CD4-positive, CD25-positive, alpha-beta regulatory T cell (primary cell): ENCODE results near the gene ITPRIPL2. TPM values are rescaled to one million over a fixed set of nuclear protein-coding genes. Genes with fewer than 3 reads are reported as not detected.

Experiments
- ATAC-seq, 2 donors: fragments of 150-1000 bp; cut with Tn5 transposase; one replicate each; pipeline ENCODE4 v1.10.0; 2021; ENCODE audit warnings: low read depth in 2 of 2, moderate number of reproducible peaks in 2 of 2, moderate library complexity in 1 of 2
- DNase-seq, 3 donors: peaks; one replicate each; pipeline versions ENCODE4 v3.0.0 to v3.0.0-alpha.2; 2012 to 2022; ENCODE audit warnings: mixed read lengths in 1 of 3
- H3K27ac ChIP-seq: one replicate; pipeline ENCODE4 v1.7.0; 2013; ENCODE audit warnings: mild to moderate bottlenecking, low read length; ENCODE audit not compliant: insufficient read depth, poor library complexity, severe bottlenecking
- H3K27me3 ChIP-seq: one replicate; pipeline ENCODE4 v1.7.0; 2013; ENCODE audit warnings: low read length; ENCODE audit not compliant: control insufficient read depth, insufficient read depth
- H3K36me3 ChIP-seq: one replicate; pipeline ENCODE4 v1.7.0; 2013; ENCODE audit warnings: mild to moderate bottlenecking, low read length, moderate library complexity; ENCODE audit not compliant: control insufficient read depth, insufficient read depth
- H3K4me1 ChIP-seq: 2 replicates; pipeline ENCODE4 v1.7.0; 2013; ENCODE audit warnings: mild to moderate bottlenecking, low read length; ENCODE audit not compliant: insufficient read depth, control insufficient read depth, poor library complexity, severe bottlenecking
- H3K4me3 ChIP-seq: one replicate; pipeline ENCODE4 v1.7.0; 2013; ENCODE audit warnings: low read depth, mild to moderate bottlenecking, low read length, moderate library complexity
- H3K9me3 ChIP-seq, 2 experiments: 1 replicate in 1 of 2; 2 replicates in 1 of 2; pipeline ENCODE4 v1.7.0; 2013; ENCODE audit warnings: low read length in 2 of 2, mild to moderate bottlenecking in 1 of 2, moderate library complexity in 1 of 2; ENCODE audit not compliant: control insufficient read depth in 2 of 2
- H3K27ac Mint-ChIP-seq, 3 donors: one replicate each; pipeline ENCODE4 v1.8.0; 2020 to 2022; ENCODE audit warnings: mild to moderate bottlenecking in 3 of 3, mixed read lengths in 3 of 3, moderate library complexity in 2 of 3
- H3K27me3 Mint-ChIP-seq: one replicate; pipeline ENCODE4 v1.8.0; 2022; ENCODE audit warnings: mild to moderate bottlenecking, mixed read lengths
- H3K36me3 Mint-ChIP-seq: one replicate; pipeline ENCODE4 v1.8.0; 2020; ENCODE audit warnings: mixed read lengths
- H3K4me1 Mint-ChIP-seq, 4 donors: one replicate each; pipeline ENCODE4 v1.8.0; 2020 to 2022; ENCODE audit warnings: mixed read lengths in 4 of 4, mild to moderate bottlenecking in 1 of 4
- H3K4me3 Mint-ChIP-seq, 4 donors: one replicate each; pipeline ENCODE4 v1.8.0; 2020 to 2022; ENCODE audit warnings: mild to moderate bottlenecking in 4 of 4, mixed read lengths in 4 of 4, moderate library complexity in 3 of 4
- H3K9me3 Mint-ChIP-seq, 7 donors: one replicate each; pipeline ENCODE4 v1.8.0; 2020 to 2022; ENCODE audit warnings: mixed read lengths in 7 of 7, mild to moderate bottlenecking in 3 of 7, moderate library complexity in 2 of 7
- polyA plus RNA-seq, 4 donors: library from polyadenylated mRNA; unstranded; fragments of 300-500 nt; fragmentation: Illumina TruSeq; gene quantifications; one replicate each; pipeline ENCODE4 v1.2.3, GENCODE V29; 2021
- total RNA-seq: library from RNA; stranded (reverse); gene quantifications from one replicate; pipeline ENCODE4 v1.2.3, GENCODE V29; 2022

The ITPRIPL2 gene
- total and polyA plus RNA-seq, 5 donors from 2014 or later: 0.15 to 1.1 (median 0.19) TPM; not detected in 1

GRCh38 chr16:19116711-19117449, 3.1 kb downstream of the ITPRIPL2 start:
- H3K36me3 ChIP-seq: no peaks in the 10 kb centered on the region
- no peak overlapping the region for H3K4me3 ChIP-seq
- H3K36me3 Mint-ChIP-seq: no peaks in the 10 kb centered on the region
- H3K4me1 Mint-ChIP-seq: peaks cover 0 to 13% (median 6%) of the 10 kb centered on the region in 4 donors
- no peaks in the 10 kb centered on the region for H3K4me1 ChIP-seq
- no peak overlapping the region for H3K27ac ChIP-seq
- H3K9me3 Mint-ChIP-seq: peaks cover 0 to 2% (median 0%) of the 10 kb centered on the region in 7 donors
- H3K4me3 Mint-ChIP-seq: no peak overlapping the region
- peaks cover 29% of the 10 kb centered on the region for H3K27me3 Mint-ChIP-seq
- peak overlapping the region in 2 of 3 donors; percentile 51 to 76 for H3K27ac Mint-ChIP-seq
- H3K9me3 ChIP-seq: no peaks in the 10 kb centered on the region
- peaks cover 7% of the 10 kb centered on the region for H3K27me3 ChIP-seq
- DNase-seq (no peak), ATAC-seq (no peak)

- Histone ChIP-seq H3K9me3 (no peaks in the 10 kb centered on the region), H3K27ac (no peak overlapping the region), H3K36me3 (no peaks in the 10 kb centered on the region), H3K27me3 (peaks cover 6% of the 10 kb centered on the region), H3K4me1 (no peaks in the 10 kb centered on the region), H3K4me3 (peak overlapping the region; percentile 26)
- H3K9me3 Mint-ChIP-seq: peaks cover 0 to 2% (median 0%) of the 10 kb centered on the region in 7 donors
- peak overlapping the region in 1 of 4 donors; percentile 52 for H3K4me3 Mint-ChIP-seq
- H3K36me3 Mint-ChIP-seq: no peaks in the 10 kb centered on the region
- peaks cover 25% of the 10 kb centered on the region for H3K27me3 Mint-ChIP-seq
- peaks cover 0 to 13% (median 6%) of the 10 kb centered on the region in 4 donors for H3K4me1 Mint-ChIP-seq
- H3K27ac Mint-ChIP-seq: peak overlapping the region in 1 of 3 donors; percentile 86
- DNase-seq: no peak
- no peak for ATAC-seq
Measured at GRCh38 chr16:19118938-19119431, 5.2 kb downstream of the ITPRIPL2 start.

- Histone ChIP-seq H3K27ac (no peak overlapping the region), H3K9me3 (no peaks in the 10 kb centered on the region), H3K4me3 (no peak overlapping the region), H3K36me3 (no peaks in the 10 kb centered on the region), H3K27me3 (peaks cover 6% of the 10 kb centered on the region), H3K4me1 (no peaks in the 10 kb centered on the region)
- Mint-ChIP-seq H3K4me1 (peaks cover 0 to 13% (median 6%) of the 10 kb centered on the region in 4 donors), H3K36me3 (no peaks in the 10 kb centered on the region), H3K27ac (no peak overlapping the region), H3K27me3 (peaks cover 25% of the 10 kb centered on the region), H3K4me3 (no peak overlapping the region), H3K9me3 (peaks cover 0 to 2% (median 0%) of the 10 kb centered on the region in 7 donors)
- ATAC-seq (no peak), DNase-seq (no peak)
Measured at GRCh38 chr16:19119564-19119963, 5.8 kb downstream of the ITPRIPL2 start.

- Histone ChIP-seq H3K27me3 (no peaks in the 10 kb centered on the region), H3K4me1 (no peaks in the 10 kb centered on the region), H3K9me3 (no peaks in the 10 kb centered on the region), H3K27ac (no peak overlapping the region), H3K36me3 (no peaks in the 10 kb centered on the region), H3K4me3 (no peak overlapping the region)
- ATAC-seq (no peak), DNase-seq (no peak)
- H3K36me3 Mint-ChIP-seq: no peaks in the 10 kb centered on the region
- H3K4me3 Mint-ChIP-seq: no peak overlapping the region
- H3K27me3 Mint-ChIP-seq: peaks cover 6% of the 10 kb centered on the region
- peaks cover 0 to 6% (median 5%) of the 10 kb centered on the region in 4 donors for H3K4me1 Mint-ChIP-seq
- peaks cover 0 to 2% (median 0%) of the 10 kb centered on the region in 7 donors for H3K9me3 Mint-ChIP-seq
- peak overlapping the region in 1 of 3 donors; percentile 89 for H3K27ac Mint-ChIP-seq
Measured at GRCh38 chr16:19123535-19124178, 9.9 kb downstream of the ITPRIPL2 start.

- Histone ChIP-seq H3K4me3 (no peak overlapping the region), H3K36me3 (no peaks in the 10 kb centered on the region), H3K9me3 (no peaks in the 10 kb centered on the region), H3K27ac (no peak overlapping the region), H3K4me1 (no peaks in the 10 kb centered on the region), H3K27me3 (no peaks in the 10 kb centered on the region)
- DNase-seq (no peak), ATAC-seq (no peak)
- H3K4me3 Mint-ChIP-seq: no peak overlapping the region
- H3K27ac Mint-ChIP-seq: no peak overlapping the region
- peaks cover 0 to 9% (median 7%) of the 10 kb centered on the region in 4 donors for H3K4me1 Mint-ChIP-seq
- H3K27me3 Mint-ChIP-seq: no peaks in the 10 kb centered on the region
- no peaks in the 10 kb centered on the region for H3K36me3 Mint-ChIP-seq
- peaks cover 0 to 2% (median 0%) of the 10 kb centered on the region in 7 donors for H3K9me3 Mint-ChIP-seq
Measured at GRCh38 chr16:19126300-19126699, 12.5 kb downstream of the ITPRIPL2 start.

- no peaks in the 10 kb centered on the region for H3K27me3 ChIP-seq
- no peak overlapping the region for H3K27ac Mint-ChIP-seq
- no peak for DNase-seq
- H3K4me1 ChIP-seq: no peaks in the 10 kb centered on the region
- no peaks in the 10 kb centered on the region for H3K36me3 Mint-ChIP-seq
- no peak overlapping the region for H3K27ac ChIP-seq
- peaks cover 0 to 2% (median 0%) of the 10 kb centered on the region in 7 donors for H3K9me3 Mint-ChIP-seq
- H3K27me3 Mint-ChIP-seq: no peaks in the 10 kb centered on the region
- no peak for ATAC-seq
- H3K4me1 Mint-ChIP-seq: peaks cover 0 to 9% (median 8%) of the 10 kb centered on the region in 4 donors
- no peak overlapping the region for H3K4me3 Mint-ChIP-seq
- no peaks in the 10 kb centered on the region for H3K36me3 ChIP-seq
- no peak overlapping the region for H3K4me3 ChIP-seq
- no peaks in the 10 kb centered on the region for H3K9me3 ChIP-seq
Measured at GRCh38 chr16:19127205-19127604, 13.4 kb downstream of the ITPRIPL2 start.

- no peak overlapping the region for H3K27ac Mint-ChIP-seq
- no peak for ATAC-seq
- no peak for DNase-seq
- no peak overlapping the region for H3K4me3 ChIP-seq
- H3K27me3 ChIP-seq: no peaks in the 10 kb centered on the region
- H3K4me3 Mint-ChIP-seq: no peak overlapping the region
- H3K36me3 Mint-ChIP-seq: no peaks in the 10 kb centered on the region
- H3K4me1 ChIP-seq: no peaks in the 10 kb centered on the region
- peaks cover 0 to 2% (median 0%) of the 10 kb centered on the region in 7 donors for H3K9me3 Mint-ChIP-seq
- peaks cover 0 to 9% (median 8%) of the 10 kb centered on the region in 4 donors for H3K4me1 Mint-ChIP-seq
- no peaks in the 10 kb centered on the region for H3K36me3 ChIP-seq
- no peaks in the 10 kb centered on the region for H3K9me3 ChIP-seq
- H3K27ac ChIP-seq: no peak overlapping the region
- H3K27me3 Mint-ChIP-seq: no peaks in the 10 kb centered on the region
Measured at GRCh38 chr16:19127674-19128131, 13.9 kb downstream of the ITPRIPL2 start.
